GM18909 (cell line): ENCODE data around the gene KIF19.

Experiments used
- ATAC-seq: cut with Tn5 transposase; IDR thresholded peaks from one replicate; pipeline ENCODE4 v1.9.1; 2021; ENCODE audit warnings: mild to moderate bottlenecking; ENCODE audit not compliant: unreplicated experiment, poor library complexity

KIF19 gene

GRCh38 chr17:74339537-74340195, 13.6 kb downstream of the KIF19 start:
- no peak for ATAC-seq

GRCh38 chr17:74340470-74341023, 14.5 kb downstream of the KIF19 start:
- ATAC-seq = no peak

DNA sequence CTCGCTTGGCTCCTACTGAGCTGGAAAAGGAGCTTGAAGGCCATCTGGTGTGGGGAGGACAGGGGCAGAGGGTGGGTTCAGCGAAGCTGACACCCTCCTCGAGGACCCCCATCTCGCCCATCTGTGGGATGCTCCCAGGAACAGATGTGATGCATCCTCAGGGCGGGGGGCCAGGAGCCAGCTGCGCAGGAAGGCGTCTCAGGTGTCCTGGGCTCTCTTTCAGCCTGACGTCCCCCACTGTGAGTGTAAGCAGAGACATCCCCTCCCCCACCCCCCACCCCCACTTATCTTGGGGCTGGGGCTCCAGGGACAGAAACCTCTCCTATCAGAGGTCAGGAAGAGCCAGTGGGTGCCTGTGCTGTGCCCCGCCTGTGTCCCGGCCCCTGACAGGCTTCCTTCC, 16.2 kb downstream of the KIF19 start:
- no peak for ATAC-seq

GRCh38 chr17:74343121-74343520, 17.1 kb downstream of the KIF19 start:
- no peak for ATAC-seq

DNA sequence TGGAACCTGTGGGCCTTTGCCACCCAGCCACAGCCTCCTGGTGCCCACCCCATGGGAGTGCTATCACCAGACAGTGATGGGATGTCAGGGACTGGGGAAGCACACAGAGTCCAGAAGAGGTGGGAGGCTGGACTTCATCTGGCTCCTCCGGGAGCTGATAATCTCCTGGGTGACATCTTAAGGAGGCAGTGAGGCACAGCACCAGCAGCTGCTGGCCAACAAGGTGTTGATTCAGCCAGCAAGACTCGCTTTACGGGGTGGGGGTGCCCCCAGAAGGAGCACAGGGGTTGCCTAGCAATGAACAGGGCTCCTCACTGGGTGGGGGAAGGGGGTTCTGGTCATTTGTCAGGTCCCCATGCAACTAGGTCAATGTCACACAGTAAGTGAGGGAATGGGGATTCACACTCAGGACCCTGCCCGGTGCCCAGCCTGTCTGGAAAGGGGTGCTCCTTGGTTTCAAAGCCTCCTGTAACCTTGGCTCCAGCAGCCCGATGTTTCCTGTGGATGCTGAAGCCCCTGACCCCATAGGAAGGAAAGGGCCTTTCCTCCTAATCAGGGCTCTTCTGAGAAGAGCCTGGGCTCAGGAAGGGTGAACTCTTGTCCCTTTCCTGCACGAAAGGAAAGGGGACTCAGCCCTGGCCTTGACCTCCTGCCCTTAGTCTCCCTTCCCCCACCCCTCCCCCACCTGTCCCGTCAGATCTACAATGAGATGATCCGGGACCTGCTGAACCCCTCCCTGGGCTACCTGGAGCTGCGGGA, 17.7 kb downstream of the KIF19 start:
- ATAC-seq = no peak

DNA sequence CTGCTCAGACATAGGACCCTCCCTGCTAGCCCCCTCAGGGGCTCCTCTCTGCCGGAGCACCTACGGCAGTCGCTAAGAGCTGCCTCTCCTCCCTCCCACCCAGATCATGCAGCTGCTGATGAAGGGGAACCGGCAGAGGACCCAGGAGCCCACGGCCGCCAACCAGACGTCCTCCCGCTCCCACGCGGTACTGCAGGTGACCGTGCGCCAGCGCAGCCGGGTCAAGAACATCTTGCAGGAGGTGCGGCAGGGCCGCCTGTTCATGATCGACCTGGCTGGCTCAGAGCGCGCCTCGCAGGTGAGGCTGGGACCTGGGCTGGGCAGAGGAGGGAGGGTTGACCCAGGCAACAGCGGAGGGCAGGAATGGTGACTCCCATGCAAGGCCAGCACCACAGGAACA, 18.6 kb downstream of the KIF19 start:
- ATAC-seq = no peak

- no peak for ATAC-seq
Observed at GRCh38 chr17:74345433-74346241, 19.6 kb downstream of the KIF19 start.

DNA sequence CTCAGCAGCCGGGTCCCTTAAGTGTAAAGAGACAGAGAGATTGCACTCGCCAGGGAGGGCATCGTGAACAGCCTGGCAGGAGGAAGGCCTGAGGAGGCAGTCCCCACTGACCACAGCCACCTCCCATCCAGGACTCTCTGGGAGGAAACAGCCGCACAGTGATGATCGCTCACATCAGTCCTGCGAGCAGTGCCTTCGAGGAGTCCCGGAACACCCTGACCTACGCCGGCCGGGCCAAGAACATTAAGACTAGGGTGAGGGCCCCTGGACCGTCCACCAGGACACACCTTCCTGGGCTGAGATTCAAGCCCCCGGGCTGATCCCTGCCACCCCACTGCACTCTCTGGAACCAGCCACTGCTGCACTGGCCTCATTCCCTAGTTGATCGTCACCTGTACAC, 21.6 kb downstream of the KIF19 start:
- ATAC-seq = no peak

DNA sequence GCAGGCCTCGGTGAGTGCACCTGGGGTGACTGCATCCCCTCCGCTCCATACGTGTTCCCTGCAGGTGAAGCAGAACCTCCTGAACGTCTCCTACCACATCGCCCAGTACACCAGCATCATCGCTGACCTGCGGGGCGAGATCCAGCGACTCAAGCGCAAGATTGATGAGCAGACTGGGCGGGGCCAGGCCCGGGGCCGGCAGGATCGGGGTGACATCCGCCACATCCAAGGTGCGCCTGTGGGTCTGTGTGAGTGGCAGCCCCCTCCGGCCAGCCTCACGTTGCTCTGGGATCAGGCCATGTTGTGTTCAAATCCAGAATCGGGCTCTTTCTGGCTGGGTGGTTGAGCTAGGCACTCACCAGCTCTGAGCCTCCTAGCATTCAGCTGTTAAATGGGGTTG, 23.1 kb downstream of the KIF19 start:
- no peak for ATAC-seq

DNA sequence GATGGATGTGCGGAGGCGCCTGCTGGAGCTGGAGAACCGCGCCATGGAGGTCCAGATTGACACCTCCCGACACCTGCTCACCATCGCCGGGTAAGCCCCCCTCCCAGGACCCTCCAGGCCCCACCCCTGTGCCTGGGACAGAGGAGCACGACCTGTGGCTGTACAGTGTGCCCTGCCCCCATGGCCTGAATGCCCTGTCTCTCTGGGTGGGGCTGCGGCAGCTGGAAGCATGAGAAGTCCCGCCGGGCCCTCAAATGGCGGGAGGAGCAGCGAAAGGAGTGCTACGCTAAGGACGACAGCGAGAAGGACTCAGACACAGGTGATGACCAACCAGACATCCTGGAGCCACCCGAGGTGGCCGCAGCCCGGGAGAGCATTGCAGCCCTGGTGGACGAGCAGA, 24.5 kb downstream of the KIF19 start:
- ATAC-seq = no peak

- ATAC-seq = no peak
Observed at GRCh38 chr17:74351552-74352210, 25.7 kb downstream of the KIF19 start.

GRCh38 chr17:74353446-74354060, 27.5 kb downstream of the KIF19 start:
- ATAC-seq = no peak

GRCh38 chr17:74354123-74354522, 28.1 kb downstream of the KIF19 start:
- no peak for ATAC-seq

DNA sequence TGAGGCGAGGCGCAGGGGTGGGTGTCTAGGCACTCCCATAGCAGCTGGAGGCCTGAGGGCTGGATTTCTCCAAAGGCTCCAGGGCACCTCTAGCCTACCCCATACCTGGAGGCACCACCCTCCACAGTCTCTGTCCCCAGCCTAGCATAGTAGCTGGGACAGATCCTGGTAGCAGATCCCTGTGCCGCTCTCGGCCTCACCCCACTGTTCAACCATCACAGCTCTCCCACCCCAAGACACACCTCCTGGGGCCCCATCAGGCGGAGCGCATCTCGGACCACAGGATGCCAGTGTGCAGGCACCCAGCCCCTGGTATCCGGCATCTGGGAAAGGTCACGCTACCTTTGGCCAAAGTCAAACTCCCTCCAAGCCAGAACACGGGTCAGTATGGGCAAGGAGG, 28.5 kb downstream of the KIF19 start:
- ATAC-seq = no peak

DNA sequence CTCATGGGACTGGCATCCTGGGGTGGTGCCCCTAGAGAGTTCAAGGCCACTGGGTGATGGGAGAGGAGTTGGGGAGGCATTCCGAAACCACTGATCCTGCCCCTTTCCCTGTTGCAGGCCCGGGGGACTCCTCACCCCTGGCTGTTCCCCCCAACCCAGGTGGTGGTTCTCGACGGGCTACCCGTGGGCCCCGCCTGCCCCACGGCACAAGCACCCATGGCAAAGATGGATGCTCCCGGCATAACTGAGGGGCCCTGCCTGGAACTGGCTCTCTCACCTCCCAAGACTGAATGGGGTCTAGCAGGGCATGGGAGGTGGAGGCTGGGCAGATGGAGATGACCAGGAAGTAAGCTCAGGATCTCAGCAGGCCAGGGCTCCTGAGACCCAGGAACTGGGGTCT, 29.0 kb downstream of the KIF19 start:
- no peak for ATAC-seq

GRCh38 chr17:74356646-74357465, 30.8 kb downstream of the KIF19 start:
- ATAC-seq = no peak

GRCh38 chr17:74357466-74357809, 31.4 kb downstream of the KIF19 start:
- no peak for ATAC-seq

DNA sequence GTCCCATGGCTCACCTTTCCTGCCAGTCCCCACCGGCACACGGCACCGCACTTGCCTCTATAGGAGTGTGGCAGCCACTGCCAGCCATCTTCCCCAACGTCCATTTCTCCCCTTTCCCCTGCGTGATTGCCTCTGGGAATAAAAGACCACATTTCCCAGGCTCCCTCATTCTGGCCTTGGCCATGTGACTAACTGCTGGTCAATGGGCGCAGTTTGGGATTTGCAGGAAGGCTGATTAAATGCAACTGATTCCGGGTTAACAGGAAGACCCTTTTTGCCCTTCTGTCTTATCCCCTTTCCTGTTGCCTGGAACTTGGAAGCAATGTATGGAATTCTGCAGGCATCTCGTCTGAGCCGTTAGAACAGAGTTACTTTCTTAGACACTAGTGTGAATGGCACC, 32.7 kb downstream of the KIF19 start:
- no peak for ATAC-seq

DNA sequence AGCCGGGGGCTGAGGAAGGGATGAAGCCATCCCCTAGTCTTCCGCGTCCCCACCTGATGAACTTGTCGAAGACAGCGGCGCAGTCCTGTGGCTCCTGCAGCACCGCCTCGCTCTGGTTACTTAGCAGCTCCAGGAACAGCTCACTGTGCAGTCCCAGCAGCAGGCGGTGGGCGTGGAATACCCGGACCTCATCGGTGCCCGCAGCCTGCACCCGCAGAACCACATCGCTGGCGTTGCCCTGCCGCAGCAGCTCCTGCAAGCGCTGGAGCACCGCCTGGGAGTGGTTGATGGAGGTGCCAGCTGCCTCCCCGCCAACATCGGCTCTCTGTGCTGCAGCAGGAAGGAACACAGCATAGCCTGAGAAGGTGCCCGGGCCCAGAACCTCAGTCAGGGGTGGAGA, 33.9 kb downstream of the KIF19 start:
- ATAC-seq = no peak
